Neural crest cell (in vitro differentiated cells): ENCODE measurements around the gene MTX2. TPM values are rescaled to one million over a fixed set of nuclear protein-coding genes. Genes with fewer than 3 reads are reported as not detected.

Source experiments
- DNase-seq: peaks from one replicate; pipeline ENCODE4 v3.0.0; 2021; ENCODE audit warnings: low read depth, mixed read lengths, low spot score
- H3K27ac Mint-ChIP-seq: one replicate; pipeline ENCODE4 v1.8.0; 2021; ENCODE audit warnings: mild to moderate bottlenecking, mixed read lengths; ENCODE audit not compliant: unreplicated experiment
- H3K27me3 Mint-ChIP-seq: 2 replicates; pipeline ENCODE4 v1.8.0; 2021; ENCODE audit warnings: low read depth, mild to moderate bottlenecking, mixed read lengths
- H3K36me3 Mint-ChIP-seq: 2 replicates; pipeline ENCODE4 v1.8.0; 2021; ENCODE audit warnings: low read depth, mild to moderate bottlenecking, mixed read lengths
- H3K4me1 Mint-ChIP-seq: 2 replicates; pipeline ENCODE4 v1.8.0; 2021; ENCODE audit warnings: mixed read lengths
- H3K4me3 Mint-ChIP-seq: one replicate; pipeline ENCODE4 v1.8.0; 2021; ENCODE audit warnings: mild to moderate bottlenecking, mixed read lengths
- H3K9me3 Mint-ChIP-seq: 2 replicates; pipeline ENCODE4 v1.8.0; 2021; ENCODE audit warnings: mixed read lengths
- long read RNA-seq: library from polyadenylated mRNA; unstranded; transcript quantifications from one replicate; pipeline ENCODE4 v2.0.0, GENCODE V29; 2020
- total RNA-seq: library from RNA; stranded (reverse); gene quantifications from 2 replicates; pipeline ENCODE4 v1.2.1, GENCODE V29; 2021
- TF ChIP-seq, protein P1 (sequence below): fragments of 200-600 bp; sonication (generic); conservative IDR thresholded peaks from 2 replicates; pipeline ENCODE4 v1.5.0; 2021; ENCODE audit warnings: antibody characterized with exemption, mild to moderate bottlenecking

MTX2 gene
- total RNA-seq, result 23.7 and 25.6 TPM in 2 replicates
- long read RNA-seq, transcript MTX2-201 (10 exons, 1,364 nt), result major isoform, 88 of 123 reads
- long read RNA-seq, transcript MTX2-202 (11 exons, 1,592 nt), result minor isoform, 6 of 123 reads
- long read RNA-seq, partial matches to known transcripts, result 1 of 123 reads
- long read RNA-seq, other reads (novel, unspliced or antisense), result 28 of 123 reads

- Mint-ChIP-seq H3K9me3 (no peaks in the 10 kb centered on the region), H3K4me1 (peaks cover 15% of the 10 kb centered on the region), H3K4me3 (peak within 1 kb of the TSS; percentile 96), H3K27me3 (peaks cover 27% of the 10 kb centered on the region), H3K27ac (peak within 1 kb of the TSS; percentile 82), H3K36me3 (no peaks in the 10 kb centered on the region)
- peak; percentile 71 for DNase-seq
- TF ChIP-seq, protein P1, sequence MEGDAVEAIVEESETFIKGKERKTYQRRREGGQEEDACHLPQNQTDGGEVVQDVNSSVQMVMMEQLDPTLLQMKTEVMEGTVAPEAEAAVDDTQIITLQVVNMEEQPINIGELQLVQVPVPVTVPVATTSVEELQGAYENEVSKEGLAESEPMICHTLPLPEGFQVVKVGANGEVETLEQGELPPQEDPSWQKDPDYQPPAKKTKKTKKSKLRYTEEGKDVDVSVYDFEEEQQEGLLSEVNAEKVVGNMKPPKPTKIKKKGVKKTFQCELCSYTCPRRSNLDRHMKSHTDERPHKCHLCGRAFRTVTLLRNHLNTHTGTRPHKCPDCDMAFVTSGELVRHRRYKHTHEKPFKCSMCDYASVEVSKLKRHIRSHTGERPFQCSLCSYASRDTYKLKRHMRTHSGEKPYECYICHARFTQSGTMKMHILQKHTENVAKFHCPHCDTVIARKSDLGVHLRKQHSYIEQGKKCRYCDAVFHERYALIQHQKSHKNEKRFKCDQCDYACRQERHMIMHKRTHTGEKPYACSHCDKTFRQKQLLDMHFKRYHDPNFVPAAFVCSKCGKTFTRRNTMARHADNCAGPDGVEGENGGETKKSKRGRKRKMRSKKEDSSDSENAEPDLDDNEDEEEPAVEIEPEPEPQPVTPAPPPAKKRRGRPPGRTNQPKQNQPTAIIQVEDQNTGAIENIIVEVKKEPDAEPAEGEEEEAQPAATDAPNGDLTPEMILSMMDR, result peak; percentile 29
Measured at GRCh38 chr2:176269319-176270099, at the start of gene MTX2. TSS of gene MTX2 (plus strand) at chr2:176269442. CDS start at chr2:176269630, 188 bp downstream.

DNA sequence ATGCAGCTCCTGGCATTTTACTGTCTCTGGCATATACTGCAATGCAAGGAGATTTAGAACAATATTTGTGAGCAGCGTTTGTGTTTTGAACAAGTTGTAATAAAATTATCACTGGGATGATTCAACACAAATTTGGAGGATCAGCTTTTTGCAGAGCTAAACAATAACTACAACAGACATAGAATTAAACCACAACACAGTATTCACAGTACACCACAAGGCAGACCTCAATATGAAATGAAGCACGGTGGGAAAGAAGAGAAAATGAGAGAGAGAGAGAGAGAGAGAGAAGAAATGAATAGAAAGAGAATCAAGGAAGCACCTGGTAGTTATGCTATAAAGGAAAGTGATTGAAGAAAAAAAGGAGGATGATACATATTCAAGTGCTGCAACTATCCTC is 41.4 kb upstream of the MTX2 start:
- H3K9me3 Mint-ChIP-seq, result peaks cover 4% of the 10 kb centered on the region
- H3K4me1 Mint-ChIP-seq, result no peaks in the 10 kb centered on the region
- TF ChIP-seq, protein P1, result no peak

DNA sequence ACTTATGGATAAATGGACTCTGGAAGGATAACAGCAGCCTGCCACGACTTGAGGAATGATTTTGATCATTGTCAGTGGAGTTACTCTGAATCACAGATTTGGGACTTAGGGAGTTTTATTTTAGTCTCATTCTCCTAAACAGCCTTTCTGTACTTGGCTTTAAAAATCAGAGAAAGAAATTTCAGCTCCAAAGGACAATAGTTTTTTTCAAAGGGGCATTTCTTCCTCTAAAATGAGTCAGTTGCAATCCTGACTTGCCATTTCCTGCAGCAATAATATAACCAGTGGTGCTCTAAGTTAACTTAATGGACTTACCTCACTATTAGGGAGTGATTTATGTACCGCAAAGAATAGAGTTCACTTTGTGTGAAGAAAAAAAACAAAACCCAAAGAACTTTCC is 35.1 kb upstream of the MTX2 start:
- no peak for DNase-seq
- Mint-ChIP-seq H3K36me3 (no peaks in the 10 kb centered on the region), H3K27me3 (peaks cover 28% of the 10 kb centered on the region), H3K27ac (no peak overlapping the region), H3K4me1 (peaks cover 11% of the 10 kb centered on the region), H3K9me3 (peaks cover 5% of the 10 kb centered on the region), H3K4me3 (no peak overlapping the region)
- TF ChIP-seq, protein P1, result no peak

More for the DNA sequence above, 41.4 kb upstream of the MTX2 start:
- Mint-ChIP-seq H3K27me3 (peaks cover 65% of the 10 kb centered on the region), H3K36me3 (no peaks in the 10 kb centered on the region), H3K27ac (no peak overlapping the region), H3K4me3 (no peak overlapping the region)
- DNase-seq, result no peak

GRCh38 chr2:176234940-176235339 is 34.3 kb upstream of the MTX2 start:
- no peak for DNase-seq
- Mint-ChIP-seq H3K27me3 (peaks cover 21% of the 10 kb centered on the region), H3K4me3 (no peak overlapping the region), H3K9me3 (peaks cover 5% of the 10 kb centered on the region), H3K4me1 (peaks cover 11% of the 10 kb centered on the region), H3K27ac (no peak overlapping the region), H3K36me3 (no peaks in the 10 kb centered on the region)
- TF ChIP-seq, protein P1, result no peak

GRCh38 chr2:176237456-176237855 is 31.8 kb upstream of the MTX2 start:
- Mint-ChIP-seq H3K4me1 (peaks cover 11% of the 10 kb centered on the region), H3K36me3 (no peaks in the 10 kb centered on the region), H3K27me3 (peaks cover 11% of the 10 kb centered on the region), H3K9me3 (peaks cover 3% of the 10 kb centered on the region), H3K4me3 (no peak overlapping the region), H3K27ac (no peak overlapping the region)
- no peak for DNase-seq
- TF ChIP-seq, protein P1, result no peak
